CD4-positive, alpha-beta T cell treated with Interferon alpha-2 for 1 hour (primary cell): ENCODE data around the gene GRN.

Source experiments
- DNase-seq, 2 donors: peaks; one replicate each; pipeline ENCODE4 v3.0.0-alpha.2; 2020 to 2022

GRN gene

DNA sequence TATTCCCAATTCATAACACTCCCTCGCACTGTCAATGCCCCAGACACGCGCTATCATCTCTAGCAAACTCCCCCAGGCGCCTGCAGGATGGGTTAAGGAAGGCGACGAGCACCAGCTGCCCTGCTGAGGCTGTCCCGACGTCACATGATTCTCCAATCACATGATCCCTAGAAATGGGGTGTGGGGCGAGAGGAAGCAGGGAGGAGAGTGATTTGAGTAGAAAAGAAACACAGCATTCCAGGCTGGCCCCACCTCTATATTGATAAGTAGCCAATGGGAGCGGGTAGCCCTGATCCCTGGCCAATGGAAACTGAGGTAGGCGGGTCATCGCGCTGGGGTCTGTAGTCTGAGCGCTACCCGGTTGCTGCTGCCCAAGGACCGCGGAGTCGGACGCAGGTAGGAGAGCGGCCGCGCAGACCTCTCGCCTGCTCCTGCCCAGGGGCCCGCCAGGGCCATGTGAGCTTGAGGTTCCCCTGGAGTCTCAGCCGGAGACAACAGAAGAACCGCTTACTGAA lies at the start of gene GRN:
Gene GRN (plus strand): TSS at position 364 of the 515 bp plus-strand sequence. CDS start 3,863 bp downstream, outside the sequence.
- DNase-seq, result peak; percentile 88 to 91

DNA sequence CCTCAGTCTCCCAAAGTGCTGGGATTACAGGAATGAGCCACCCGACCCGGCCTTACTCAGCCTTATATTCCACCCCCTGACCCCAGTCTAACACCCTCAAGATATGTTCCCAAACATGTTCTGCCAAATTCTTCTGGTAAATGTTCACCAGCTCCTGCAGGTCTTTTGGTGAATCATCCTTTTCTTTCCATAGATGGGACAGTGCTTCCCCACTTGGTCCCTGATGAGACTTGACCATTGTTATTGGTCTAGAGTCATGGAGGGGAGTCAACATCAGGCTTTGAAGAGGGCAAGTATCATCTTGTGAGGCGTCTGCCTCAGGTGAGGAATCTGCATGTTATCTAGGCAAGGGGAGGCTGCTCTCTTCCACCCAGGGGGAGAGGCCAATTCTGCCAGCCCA lies 47.1 kb upstream of the GRN start:
- DNase-seq, result no peak

DNA sequence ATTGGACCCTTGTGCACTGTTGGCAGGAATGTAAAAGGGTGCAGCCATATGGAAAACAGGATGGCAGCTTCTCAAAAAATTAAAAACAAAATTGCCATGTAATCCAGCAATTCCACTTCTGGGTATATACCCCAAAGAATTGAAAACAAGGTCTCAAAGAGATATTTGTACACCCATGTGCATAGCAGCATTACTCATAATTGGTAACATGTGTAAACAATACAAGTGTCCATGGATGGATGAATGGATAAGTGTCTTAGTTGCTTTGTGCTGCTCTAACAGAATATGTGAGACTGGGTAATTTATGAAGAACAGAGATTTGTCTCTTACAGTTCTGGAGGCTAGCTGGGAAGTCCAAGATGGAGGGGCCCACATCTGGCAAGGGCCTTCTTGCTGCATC lies 40.5 kb upstream of the GRN start:
- no peak for DNase-seq

DNA sequence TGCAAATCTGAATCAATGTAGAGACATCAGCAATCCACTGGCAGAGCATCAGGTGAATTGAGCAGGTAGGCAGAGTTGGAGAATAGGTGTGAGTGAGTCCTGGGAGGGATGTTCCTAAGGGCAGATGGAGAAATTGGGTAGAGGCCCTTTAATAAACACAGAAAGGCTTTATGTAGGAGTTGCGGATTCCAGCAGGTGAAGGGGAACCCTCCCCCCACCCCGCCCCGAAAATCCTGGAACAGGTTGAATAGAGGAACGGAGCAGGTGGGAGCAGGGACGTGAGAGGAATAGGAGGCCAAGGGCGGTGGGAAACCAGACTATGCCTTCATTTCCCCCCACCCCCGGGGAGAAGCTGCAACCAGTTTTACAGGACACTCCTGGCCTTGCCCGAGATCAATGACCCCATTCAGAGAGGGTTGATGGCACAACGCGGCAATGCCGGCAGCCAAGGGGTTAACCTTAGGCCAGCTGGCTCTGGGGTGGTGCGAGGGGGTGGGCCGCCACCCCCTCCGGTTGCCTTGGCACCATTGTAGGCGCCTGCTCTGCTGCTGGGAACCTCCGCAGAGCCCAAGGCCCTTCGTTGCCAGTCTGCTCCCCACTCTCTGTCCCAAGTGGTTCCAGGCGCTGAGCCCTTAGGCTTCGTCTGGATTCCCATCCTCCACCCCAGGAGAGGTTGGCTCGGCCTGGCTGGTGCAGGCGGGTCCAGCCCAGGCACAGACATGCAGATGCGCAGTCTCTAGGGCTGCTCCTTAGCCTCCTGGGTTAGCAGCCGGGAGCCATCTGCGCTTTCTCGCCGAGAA lies 37.5 kb upstream of the GRN start:
- no peak for DNase-seq

DNA sequence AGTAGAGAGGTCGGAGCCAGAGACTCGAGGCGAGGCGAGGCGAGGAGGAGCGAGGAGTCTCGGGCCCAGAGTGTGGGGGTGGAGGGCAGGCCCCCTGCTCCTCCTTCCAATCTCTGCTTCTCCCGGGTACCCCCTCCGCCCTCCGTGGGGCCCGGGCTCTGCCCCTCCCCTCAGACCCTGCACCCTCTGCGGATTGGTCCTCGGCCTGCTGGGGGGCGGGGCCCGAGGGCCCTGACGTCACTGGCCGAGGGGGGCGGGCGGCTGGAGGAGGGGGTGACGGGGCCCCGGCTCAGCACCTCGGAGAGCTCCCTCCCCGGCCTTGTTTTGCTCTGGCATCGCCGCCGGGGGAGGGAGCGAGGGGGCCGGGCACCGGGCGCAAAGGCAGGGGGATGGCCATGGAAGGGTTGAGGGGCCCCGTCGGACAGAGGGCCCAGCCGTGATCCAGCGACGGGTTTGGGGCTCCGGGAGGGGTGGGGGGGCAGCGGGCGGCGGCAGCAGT lies 36.7 kb upstream of the GRN start, which contains the start of gene RUNDC3A:
Gene RUNDC3A (plus strand): TSS at position 282 of the 499 bp plus-strand sequence. CDS start 232 bp downstream, outside the sequence.
- DNase-seq, result peak; percentile 85 to 91

DNA sequence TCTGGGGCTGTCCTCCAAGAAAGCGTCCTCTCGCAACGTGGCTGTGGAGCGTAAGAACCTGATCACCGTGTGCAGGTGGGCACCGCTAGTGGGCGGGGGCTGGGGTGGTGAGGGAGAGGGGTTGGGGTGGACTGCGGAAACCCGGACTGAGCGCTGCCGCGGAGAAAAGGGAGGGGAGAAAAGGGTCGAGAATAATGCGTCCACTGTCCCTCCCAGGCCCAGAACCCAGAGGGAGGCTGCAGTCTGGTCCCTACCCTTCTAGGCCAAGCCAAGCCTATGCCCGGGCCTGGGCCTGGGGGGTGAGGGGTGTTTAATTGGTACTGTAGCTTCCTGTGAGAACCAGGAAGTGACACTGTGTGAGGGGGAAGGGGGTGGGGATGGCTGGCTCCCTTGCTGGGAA lies 36.2 kb upstream of the GRN start:
- DNase-seq, result no peak

DNA sequence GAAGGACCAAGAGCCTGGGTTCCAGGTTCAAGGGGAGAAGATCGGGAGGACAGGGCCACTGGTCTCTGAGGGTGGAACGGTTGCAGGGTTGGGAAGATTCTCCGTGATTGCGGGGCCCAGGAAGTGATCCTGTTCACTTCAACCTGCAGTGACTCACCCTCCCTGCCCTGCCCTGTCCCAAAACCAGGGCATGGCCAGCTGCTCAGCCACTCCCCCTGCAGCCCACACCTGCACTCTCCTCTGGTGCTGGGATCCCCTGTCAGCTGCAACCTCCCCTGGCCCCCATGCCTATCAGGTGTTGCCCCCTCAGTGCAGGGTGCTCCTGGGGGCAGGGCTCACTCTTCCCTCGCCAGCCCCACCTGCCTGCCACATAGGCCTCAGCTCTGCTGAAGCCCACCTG lies 35.6 kb upstream of the GRN start:
- no peak for DNase-seq

DNA sequence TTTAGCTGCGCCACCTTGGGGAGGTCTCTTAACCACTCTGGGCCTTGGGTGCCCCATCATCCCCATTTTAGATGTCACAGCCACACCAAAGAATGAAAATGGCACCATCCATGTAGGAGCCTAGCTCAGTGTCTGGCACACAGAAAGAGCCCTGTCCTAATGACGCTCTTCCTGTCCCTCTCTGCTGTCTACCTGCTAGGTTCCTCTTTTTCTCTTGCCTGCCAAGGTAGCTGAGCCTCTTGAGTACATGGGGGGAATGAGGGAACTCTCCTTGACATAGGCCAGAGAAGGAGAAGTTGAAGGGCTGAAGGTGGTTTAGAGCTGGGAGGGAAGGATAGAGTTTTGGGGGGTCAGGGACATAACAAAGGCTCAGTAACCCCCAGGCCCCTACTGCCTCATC lies 34.9 kb upstream of the GRN start:
- no peak for DNase-seq

DNA sequence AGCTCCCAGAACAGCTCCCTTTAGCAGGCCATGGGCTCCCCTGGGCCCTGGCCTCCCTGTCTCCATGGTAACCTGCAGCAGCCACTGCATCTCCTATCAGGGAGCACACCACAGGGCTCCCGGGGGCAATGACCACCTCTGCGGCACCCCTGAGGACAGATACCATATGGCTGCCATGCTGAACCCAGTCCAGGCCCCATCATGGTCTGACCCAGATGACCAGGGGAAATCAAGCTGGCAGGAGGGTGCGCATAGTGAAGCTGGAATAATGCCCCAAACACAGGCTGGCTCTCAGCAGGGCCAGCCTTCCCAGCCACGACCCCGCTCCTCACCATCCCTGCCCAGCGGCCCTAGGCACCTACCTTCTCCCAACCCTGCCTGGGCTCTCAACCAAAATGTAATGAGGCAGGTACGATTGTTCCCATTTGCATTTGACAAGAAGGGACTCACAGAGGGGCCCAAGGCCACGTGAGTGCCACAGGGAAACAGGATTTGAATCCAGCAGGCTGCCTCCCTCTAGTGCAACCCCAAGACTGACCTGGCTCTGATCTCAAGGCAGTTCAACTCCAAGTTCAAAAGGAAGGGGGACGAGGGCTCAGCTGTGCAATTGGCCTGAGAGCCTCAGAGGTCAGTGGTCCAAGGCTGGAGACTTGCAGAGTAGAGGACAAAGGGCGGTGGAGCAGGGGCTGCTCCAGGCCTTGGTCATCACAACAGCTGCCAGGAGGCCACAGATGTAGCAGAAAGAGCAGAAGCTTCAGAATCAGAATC lies 34.3 kb upstream of the GRN start:
- DNase-seq, result no peak

DNA sequence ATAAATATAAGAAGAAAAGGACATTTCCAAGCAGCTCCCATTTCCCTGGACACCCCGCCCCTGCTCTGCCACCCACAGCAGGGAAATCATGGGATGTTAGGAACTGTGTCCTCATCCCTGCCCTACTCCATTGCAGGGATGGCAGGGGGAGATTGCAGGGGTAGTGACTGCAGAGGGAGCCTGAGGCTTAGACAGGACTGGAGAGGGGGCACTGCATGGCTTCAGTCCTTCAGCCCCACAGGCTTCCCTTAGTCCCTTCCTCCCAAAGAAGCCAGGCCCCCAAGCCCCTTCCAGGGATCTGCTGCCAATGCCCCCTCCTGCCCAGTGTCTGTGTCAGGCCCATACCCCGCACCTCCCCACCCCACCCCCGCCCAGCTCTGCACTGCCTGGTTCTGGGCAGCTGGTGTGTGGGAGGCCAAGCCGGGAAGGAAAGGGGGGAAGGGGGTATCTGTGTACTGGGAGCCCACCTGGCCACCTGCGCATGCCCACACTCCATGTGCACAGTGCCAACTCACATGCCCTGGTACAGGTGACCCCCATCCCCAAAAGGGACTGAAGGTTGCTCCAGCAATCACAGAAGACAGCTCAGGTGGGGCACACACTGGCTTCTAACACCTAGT lies 33.4 kb upstream of the GRN start:
- no peak for DNase-seq

DNA sequence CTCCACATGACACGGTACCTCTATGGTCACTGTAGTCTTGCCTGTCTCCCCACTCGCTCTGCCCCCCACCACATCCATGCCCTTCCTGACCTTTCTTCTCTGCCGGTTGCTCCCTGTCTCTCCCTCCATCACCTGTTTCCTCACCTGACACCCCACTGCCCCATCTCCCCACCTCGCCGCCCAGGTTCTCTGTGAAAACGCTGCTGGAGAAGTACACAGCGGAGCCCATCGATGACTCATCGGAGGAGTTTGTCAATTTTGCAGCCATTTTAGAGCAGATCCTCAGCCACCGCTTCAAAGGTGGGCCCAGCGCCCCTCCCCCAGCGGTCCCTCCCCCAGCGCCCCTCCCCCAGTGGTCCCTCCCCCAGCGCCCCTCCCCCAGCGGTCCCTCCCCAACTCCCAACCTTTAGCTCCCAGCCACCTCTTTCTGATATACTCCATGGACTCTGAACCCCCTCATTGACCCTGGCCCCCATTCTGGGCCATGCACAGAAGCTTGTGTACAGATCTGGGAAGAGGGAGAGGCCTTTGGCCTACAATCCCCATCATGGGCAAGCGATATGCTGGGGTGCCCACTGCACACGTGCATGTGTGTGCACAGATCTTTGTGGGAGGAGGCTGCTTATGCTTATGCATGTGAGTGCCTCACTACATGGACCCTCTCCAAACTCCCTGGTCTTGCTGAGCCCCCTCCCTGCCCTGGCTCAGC lies 32.6 kb upstream of the GRN start:
- DNase-seq, result no peak

DNA sequence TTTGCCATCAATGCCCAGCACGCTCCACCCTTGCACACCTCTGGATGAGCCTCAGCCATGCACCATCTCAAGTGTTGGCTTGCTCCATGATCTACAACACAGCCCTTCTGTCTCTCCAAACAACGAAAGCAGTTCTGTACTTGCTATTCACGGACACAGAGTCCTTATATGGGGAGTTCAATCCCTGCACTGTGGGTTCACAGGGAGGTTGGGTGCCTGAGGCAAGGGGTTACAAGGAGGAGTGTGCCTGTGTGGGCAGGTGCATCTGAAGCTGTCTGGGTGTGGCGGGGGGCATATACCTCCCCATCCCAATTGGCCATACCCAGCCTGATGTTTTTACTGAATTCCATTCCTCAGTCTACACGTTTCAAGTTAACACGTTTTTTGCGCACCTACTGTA lies 31.1 kb upstream of the GRN start:
- no peak for DNase-seq

DNA sequence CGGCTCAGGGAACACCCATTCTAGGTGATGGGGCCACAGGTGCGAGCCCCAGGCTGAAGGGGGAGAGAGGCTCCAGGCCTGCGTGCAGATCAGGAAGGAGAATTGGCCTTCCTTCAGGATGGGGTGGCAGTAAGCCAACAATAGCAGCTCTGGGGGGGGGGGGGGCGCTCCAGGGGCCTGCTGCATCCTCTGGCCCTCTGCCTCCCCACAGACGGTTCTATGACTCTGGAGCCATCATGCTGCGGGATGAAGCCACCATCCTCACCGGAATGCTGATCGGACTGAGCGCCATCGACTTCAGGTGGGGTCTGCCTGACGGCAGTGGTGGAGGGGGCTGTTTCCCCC lies 30.6 kb upstream of the GRN start:
- no peak for DNase-seq

DNA sequence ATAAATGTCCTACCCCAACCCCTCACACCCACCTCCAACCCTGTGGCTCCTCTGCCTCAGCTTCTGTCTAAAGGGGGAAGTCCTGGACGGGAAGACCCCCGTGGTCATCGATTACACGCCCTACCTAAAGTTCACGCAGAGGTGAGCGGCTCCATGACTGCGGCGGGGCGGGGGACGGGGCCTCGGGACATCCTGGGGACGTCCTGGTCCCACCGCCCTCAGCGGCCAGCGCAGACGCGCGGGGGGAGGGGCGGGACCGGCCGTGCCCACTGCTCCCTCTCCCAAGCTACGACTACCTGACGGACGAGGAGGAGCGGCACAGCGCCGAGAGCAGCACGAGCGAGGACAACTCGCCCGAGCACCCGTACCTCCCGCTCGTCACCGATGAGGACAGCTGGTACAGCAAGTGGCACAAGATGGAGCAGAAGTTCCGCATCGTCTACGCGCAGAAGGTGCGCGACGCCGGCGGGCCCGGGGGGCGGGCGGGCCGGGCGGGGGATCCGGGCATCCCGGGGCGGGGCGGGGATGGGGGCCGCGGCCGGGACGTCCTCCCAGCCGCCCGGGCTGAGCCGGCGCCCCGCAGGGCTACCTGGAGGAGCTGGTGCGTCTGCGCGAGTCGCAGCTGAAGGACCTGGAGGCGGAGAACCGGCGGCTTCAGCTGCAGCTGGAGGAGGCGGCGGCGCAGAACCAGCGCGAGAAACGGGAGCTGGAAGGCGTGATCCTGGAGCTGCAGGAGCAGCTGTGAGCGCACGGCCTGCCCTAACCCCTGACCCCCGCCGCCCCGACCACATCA lies 30.0 kb upstream of the GRN start:
- peak; percentile 16 to 34 for DNase-seq

DNA sequence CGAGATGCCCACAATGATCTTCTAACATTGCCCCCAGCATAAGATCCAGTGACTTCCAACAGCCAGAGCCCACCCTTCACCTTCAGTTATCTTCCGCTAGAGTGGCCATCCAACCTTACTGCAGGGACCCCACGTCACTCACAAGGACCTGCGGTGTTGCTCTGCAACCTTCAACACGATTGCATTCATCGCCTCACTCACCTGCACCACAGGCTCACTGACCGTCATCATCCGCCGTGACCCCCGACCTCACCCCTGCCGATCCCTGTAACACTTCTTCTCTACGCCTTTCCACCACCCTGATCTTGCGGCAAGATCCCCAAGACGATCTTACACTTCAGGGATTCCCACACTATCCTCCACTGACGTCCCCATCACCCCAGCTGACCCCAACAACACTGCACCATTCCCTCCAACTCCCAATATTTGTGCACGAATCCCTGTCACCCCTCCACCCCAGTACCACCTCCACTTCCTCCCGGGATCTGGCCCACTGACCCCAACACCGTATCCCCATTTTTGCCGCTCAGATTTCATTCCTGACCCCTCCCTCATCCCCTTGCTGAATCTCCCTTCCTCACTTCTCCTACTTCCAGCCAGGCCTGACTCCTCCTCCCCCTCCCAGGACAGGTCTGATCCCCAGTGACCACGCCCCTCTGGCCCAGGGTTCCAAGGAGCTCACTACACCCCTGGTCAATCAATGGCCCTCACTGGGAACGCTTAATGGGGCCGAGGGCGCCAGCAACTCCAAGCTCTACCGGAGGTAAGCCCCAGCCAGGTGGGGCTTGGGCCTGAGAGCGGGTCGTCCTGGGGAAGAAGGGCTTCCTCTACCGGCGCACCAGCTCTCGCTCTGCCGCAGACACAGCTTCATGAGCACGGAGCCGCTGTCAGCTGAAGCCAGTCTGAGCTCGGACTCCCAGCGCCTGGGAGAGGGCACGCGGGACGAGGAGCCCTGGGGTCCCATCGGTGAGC lies 29.1 kb upstream of the GRN start:
- no peak for DNase-seq

DNA sequence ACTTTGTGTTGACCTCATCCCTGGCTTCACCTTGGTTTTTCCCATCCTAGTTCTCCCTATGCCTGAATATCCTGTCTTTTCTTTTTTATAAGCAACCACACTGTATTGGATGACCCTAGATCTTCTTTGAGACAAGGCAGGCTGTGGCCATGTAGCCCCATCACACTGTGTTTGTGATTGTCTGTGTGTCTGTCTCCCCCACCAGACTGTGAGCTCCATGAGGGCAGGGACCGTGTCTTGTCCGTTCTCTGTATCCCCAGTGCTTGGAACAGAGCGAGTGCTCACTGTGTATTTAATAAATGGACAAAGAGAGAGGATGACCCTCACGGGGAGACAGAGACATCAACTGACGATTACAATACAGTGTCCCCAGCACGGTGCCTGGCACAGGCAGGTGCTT lies 27.6 kb upstream of the GRN start:
- no peak for DNase-seq

DNA sequence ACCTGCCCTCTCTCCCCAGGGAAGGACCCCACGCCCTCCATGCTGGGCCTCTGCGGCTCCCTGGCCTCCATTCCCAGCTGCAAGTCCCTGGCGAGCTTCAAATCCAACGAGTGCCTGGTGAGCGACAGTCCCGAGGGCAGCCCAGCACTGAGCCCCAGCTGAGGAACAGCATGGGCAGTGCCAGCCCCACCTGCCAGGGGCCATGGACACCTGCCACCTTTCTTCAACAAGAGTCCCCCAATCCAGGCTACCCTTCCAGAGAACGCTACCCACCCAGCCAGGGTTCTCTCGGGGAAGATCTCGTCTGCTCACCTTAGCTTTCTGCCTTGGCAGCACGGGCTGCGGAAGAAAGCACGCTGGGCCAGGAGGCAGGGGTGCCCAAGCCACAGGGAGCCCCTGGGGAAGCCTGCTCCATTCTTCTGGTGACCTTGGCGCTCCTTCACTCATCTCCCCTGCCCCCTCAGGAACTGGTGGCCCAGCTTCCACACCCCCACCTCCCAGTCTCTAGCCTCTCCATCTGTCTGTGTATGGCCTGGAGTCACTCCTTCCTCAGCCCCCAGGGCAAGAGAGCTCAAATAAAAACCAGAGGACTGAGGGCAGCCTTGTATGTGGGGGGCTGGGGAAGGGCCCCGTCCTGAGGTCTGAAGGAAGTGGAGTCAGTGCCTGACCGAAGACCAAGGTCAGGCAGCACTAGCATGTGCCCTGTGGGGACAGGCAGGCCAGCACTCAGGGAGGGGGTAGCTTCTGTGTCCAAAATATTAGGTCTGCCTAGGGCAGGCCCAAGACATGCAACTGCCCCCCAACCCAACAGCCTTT lies 26.8 kb upstream of the GRN start:
- DNase-seq, result no peak

DNA sequence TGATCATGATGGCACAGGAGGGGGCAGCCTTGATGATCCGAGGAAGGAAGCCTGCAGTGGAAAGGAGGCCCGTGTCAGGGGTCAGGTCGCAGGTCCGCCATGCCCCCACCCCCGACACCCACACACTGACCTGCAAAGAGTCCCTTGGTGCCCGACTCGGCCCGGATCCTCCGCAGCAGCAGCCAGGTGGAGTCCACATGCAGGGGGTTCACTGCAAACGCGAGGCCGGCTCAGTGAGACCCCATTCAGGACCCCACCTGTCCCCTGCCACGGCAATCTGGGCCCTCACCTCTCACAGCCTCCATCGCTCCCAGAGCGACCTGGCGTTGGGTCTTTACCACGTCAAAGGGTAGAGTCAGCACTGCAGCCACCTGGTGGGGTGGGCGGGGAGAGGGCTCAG lies 25.0 kb upstream of the GRN start:
- DNase-seq, result no peak

DNA sequence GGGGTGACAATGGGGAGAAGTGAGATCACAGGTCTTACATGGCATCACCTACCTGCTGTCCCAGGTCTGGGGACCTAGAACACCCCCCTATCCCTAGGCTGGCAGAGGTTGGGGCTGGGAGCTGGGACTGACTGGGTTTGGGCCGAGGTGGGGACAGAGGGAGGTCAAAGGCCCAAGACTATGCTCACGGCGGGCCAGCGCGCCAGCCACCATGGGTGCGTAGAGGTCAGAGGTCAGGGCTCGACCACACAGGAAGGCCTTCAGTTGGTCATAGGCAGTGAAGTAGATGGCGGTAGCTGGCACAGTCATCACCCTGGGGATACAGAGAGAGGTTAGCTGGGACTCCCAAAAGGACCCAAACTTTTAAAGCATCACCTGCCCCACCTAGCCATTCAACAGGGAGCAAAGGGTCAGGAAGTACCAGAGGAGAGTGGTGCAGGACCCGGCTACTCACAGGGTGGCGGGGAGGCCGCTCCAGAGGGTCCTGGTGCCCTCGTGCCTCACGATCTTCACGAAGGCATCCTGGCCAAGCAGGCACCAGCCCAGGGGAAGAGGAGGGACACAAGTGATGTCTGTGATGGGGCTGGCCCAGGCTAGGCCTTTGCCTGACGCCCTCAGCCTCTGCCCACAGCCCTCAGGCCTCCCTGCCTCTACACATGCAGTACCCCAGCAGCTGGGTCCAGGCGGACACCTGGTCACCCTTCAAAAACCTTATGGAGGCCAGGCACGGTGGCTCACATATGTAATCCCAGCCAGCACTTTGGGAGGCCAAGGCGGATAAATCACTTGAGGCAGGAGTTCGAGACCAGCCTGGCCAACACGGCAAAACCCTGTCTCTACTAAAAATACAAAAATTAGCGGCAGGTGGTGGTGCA lies 23.6 kb upstream of the GRN start:
- DNase-seq, result no peak
